C4-2B (cell line): ENCODE measurements around the gene ADRB1.

Experiments
- H3K27ac ChIP-seq: fragments of 450-650 bp; 2 replicates; pipeline ENCODE4 v1.5.1; 2017
- CTCF ChIP-seq: fragments of 450-650 bp; conservative IDR thresholded peaks from 2 replicates; pipeline ENCODE4 v1.5.1; 2017; ENCODE audit warnings: mild to moderate bottlenecking
- ZFX ChIP-seq: fragments of 450-650 bp; IDR thresholded peaks from 2 replicates; pipeline ENCODE4 v1.6.1; 2017

The ADRB1 gene

GRCh38 chr10:114021154-114021553 is 22.5 kb upstream of the ADRB1 start:
- no peak for TF ChIP-seq ZFX
- no peak for TF ChIP-seq CTCF

GRCh38 chr10:114021717-114022680 is 21.7 kb upstream of the ADRB1 start:
- no peak overlapping the region for H3K27ac ChIP-seq
- TF ChIP-seq CTCF (no peak), ZFX (no peak)

More at GRCh38 chr10:114021154-114021553, 22.5 kb upstream of the ADRB1 start:
- no peak overlapping the region for H3K27ac ChIP-seq

GRCh38 chr10:114022766-114023597 is 20.7 kb upstream of the ADRB1 start:
- TF ChIP-seq ZFX, result no peak
- H3K27ac ChIP-seq, result no peak overlapping the region

GRCh38 chr10:114024876-114025610 is 18.6 kb upstream of the ADRB1 start:
- H3K27ac ChIP-seq, result no peak overlapping the region
- TF ChIP-seq ZFX, result no peak
- no peak for TF ChIP-seq CTCF

GRCh38 chr10:114025611-114026130 is 18.0 kb upstream of the ADRB1 start:
- no peak for TF ChIP-seq ZFX
- no peak for TF ChIP-seq CTCF
- no peak overlapping the region for H3K27ac ChIP-seq

- TF ChIP-seq ZFX (no peak), CTCF (no peak)
- no peak overlapping the region for H3K27ac ChIP-seq
Measured at GRCh38 chr10:114026189-114027040, 17.3 kb upstream of the ADRB1 start.

GRCh38 chr10:114027041-114027394 is 16.6 kb upstream of the ADRB1 start:
- TF ChIP-seq ZFX, result no peak
- no peak for TF ChIP-seq CTCF
- H3K27ac ChIP-seq, result no peak overlapping the region
